Colonic mucosa (tissue), 4 donors: Measurements from ENCODE around the gene SLC24A3. TPM values are rescaled to one million over a fixed set of nuclear protein-coding genes. Genes with fewer than 3 reads are reported as not detected.

Source experiments
- DNase-seq: peaks from one replicate; pipeline ENCODE4 v3.0.0-alpha.2; 2020
- H3K27ac ChIP-seq: fragments of 200-600 bp; one replicate; pipeline ENCODE4 v1.8.0; 2021
- H3K27me3 ChIP-seq: fragments of 200-600 bp; one replicate; pipeline ENCODE4 v1.8.0; 2021
- H3K36me3 ChIP-seq: fragments of 200-600 bp; one replicate; pipeline ENCODE4 v1.8.0; 2021
- H3K4me1 ChIP-seq: fragments of 200-600 bp; one replicate; pipeline ENCODE4 v1.8.0; 2021; ENCODE audit warnings: mild to moderate bottlenecking
- H3K4me3 ChIP-seq: fragments of 200-600 bp; one replicate; pipeline ENCODE4 v1.8.0; 2021
- H3K9ac ChIP-seq, 2 donors: one replicate each; pipeline ENCODE4 v1.7.0; 2013; ENCODE audit warnings: control low read depth in 2 of 2, low read depth in 2 of 2, low read length in 2 of 2
- H3K9me3 ChIP-seq: fragments of 200-600 bp; one replicate; pipeline ENCODE4 v1.8.0; 2021
- intact Hi-C: fragments of 100-400 bp; cut with DNase I; formaldehyde crosslinking; loops from one replicate; pipeline ENCODE4 v1.14.1; 2022
- total RNA-seq, 2 donors: library from RNA; stranded (reverse); fragmentation: NEBNext Ultra II Directional in 1 of 2; extraction: Animal tissue kit (Norgen Biotek cat#: 25700) in 1 of 2; gene quantifications; one replicate each; pipeline ENCODE4 v1.2.1, GENCODE V29; 2021
- TF ChIP-seq, protein P1 (sequence below): fragments of 200-600 bp; IDR thresholded peaks from one replicate; pipeline ENCODE4 v1.8.0; 2022; ENCODE audit warnings: antibody characterized with exemption, mild to moderate bottlenecking
- donor health status: healthy.
- donor health status: DM: no; HTN: no; CAD: no.
- donor health status: DM: no; HTN: no; CAD: no.

Gene SLC24A3
- total RNA-seq, 2 donors from 2014 or later = 3.6 to 6.6 TPM

- H3K27me3 ChIP-seq = no peaks in the 10 kb centered on the region
- DNase-seq = no peak
- H3K4me1 ChIP-seq = no peaks in the 10 kb centered on the region
- H3K27ac ChIP-seq = no peak overlapping the region
- TF ChIP-seq, protein P1, sequence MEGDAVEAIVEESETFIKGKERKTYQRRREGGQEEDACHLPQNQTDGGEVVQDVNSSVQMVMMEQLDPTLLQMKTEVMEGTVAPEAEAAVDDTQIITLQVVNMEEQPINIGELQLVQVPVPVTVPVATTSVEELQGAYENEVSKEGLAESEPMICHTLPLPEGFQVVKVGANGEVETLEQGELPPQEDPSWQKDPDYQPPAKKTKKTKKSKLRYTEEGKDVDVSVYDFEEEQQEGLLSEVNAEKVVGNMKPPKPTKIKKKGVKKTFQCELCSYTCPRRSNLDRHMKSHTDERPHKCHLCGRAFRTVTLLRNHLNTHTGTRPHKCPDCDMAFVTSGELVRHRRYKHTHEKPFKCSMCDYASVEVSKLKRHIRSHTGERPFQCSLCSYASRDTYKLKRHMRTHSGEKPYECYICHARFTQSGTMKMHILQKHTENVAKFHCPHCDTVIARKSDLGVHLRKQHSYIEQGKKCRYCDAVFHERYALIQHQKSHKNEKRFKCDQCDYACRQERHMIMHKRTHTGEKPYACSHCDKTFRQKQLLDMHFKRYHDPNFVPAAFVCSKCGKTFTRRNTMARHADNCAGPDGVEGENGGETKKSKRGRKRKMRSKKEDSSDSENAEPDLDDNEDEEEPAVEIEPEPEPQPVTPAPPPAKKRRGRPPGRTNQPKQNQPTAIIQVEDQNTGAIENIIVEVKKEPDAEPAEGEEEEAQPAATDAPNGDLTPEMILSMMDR = no peak
- intact Hi-C loops = no loop called here
- H3K4me3 ChIP-seq = no peak overlapping the region
- no peak overlapping the region for H3K9ac ChIP-seq
- no peaks in the 10 kb centered on the region for H3K36me3 ChIP-seq
- no peaks in the 10 kb centered on the region for H3K9me3 ChIP-seq
Observed at GRCh38 chr20:19695081-19695480, 482.6 kb downstream of the SLC24A3 start.

DNA sequence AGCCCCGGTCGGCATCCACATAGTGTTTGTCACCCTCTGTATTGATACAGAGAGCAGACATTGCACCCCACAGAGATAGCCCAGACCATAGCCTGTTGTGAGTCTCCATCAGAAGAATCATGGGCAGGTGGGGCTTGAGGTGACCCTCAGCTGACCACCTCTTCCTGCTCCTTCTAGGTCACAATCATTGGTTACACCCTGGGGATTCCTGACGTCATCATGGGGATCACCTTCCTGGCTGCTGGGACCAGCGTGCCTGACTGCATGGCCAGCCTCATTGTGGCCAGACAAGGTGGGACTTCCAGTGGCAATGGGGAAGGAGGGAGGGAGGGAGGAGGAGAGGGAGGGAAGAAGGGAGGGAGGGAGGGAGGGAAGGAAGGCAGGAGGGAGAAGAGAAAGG lies 484.2 kb downstream of the SLC24A3 start:
- H3K27me3 ChIP-seq = no peaks in the 10 kb centered on the region
- no peak overlapping the region for H3K27ac ChIP-seq
- TF ChIP-seq, protein P1 = no peak
- H3K4me3 ChIP-seq = no peak overlapping the region
- intact Hi-C loops = no loop called here
- no peak for DNase-seq
- H3K36me3 ChIP-seq = no peaks in the 10 kb centered on the region
- no peaks in the 10 kb centered on the region for H3K9me3 ChIP-seq
- H3K9ac ChIP-seq = no peak overlapping the region
- no peaks in the 10 kb centered on the region for H3K4me1 ChIP-seq

GRCh38 chr20:19697415-19697814 lies 485.0 kb downstream of the SLC24A3 start:
- TF ChIP-seq, protein P1 = no peak
- Histone ChIP-seq H3K4me3 (no peak overlapping the region), H3K4me1 (no peaks in the 10 kb centered on the region), H3K9me3 (no peaks in the 10 kb centered on the region), H3K9ac (no peak overlapping the region), H3K27me3 (no peaks in the 10 kb centered on the region), H3K36me3 (no peaks in the 10 kb centered on the region), H3K27ac (no peak overlapping the region)
- intact Hi-C loops = no loop called here
- no peak for DNase-seq

GRCh38 chr20:19699180-19699971 lies 486.9 kb downstream of the SLC24A3 start:
- no peak overlapping the region for H3K27ac ChIP-seq
- H3K36me3 ChIP-seq = no peaks in the 10 kb centered on the region
- H3K9me3 ChIP-seq = no peaks in the 10 kb centered on the region
- no peak overlapping the region for H3K4me3 ChIP-seq
- DNase-seq = no peak
- H3K9ac ChIP-seq = no peak overlapping the region
- intact Hi-C loops = no loop called here
- H3K4me1 ChIP-seq = no peaks in the 10 kb centered on the region
- TF ChIP-seq, protein P1 = no peak
- H3K27me3 ChIP-seq = no peaks in the 10 kb centered on the region

GRCh38 chr20:19701429-19701828 lies 489.0 kb downstream of the SLC24A3 start:
- Histone ChIP-seq H3K4me1 (no peaks in the 10 kb centered on the region), H3K9ac (no peak overlapping the region), H3K27ac (no peak overlapping the region), H3K36me3 (no peaks in the 10 kb centered on the region), H3K27me3 (no peaks in the 10 kb centered on the region), H3K9me3 (no peaks in the 10 kb centered on the region), H3K4me3 (no peak overlapping the region)
- TF ChIP-seq, protein P1 = no peak
- no peak for DNase-seq
- intact Hi-C loops = no loop called here
